ENCODE data around the gene GALNT13.
A peak's percentile ranks its signal among the peaks of the same experiment; 100 is the strongest.

The GALNT13 gene

DNA sequence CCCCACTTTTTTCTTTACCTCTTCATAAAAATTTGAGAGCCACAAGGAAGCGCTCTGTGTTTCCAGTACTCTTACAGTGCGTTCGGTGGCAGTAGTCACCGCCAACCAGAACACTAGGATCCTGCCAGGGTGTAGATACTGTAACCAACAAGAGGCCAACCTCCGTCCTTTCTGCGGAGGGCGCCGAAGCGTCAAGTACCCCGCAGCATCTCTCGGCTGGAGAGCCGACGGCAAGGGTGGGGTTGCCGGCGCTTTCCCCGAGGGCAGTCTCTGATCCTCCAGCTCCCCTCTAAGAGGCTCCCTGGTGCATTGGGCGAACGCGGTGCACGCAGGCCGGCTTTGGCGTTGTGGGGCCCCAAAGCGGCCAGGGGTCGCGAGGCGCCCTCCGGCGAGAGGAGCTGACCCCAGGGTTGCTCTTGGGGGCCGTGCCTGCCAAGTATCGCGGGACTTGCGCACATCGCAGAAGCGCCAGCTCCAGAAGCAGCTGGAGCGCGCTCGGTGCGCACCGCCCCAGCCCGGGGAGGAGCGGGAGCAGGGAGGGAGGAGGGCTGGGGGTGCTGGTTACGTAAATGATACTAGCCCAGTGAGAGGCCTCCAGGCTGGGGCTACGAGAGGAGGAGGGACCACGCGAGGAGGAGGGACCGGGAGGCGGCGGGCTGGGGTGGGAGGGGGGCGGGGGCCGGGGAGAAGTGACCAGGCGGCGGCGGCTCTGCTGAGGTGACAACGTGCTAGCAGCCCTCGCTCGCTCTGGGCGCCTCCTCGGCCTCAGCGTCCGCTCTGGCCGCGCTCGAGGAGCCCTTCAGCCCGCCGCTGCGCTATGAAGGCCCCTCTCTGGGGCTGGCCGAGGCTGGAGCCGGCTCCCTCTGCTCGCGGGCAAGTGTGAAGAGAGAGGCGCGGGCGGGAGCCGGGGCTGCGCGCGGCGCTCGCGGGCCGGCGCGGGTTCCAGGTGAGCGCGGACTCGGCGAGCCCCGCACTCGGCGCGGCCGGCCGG is at the start of gene GALNT13:
TSS of gene GALNT13 (plus strand) at position 692 of the 991 bp plus-strand sequence.
- peak; percentile 83 to 91 for DNase-seq (ENCODE audit: low spot score in 2 of 2)
- H3K36me3 ChIP-seq (replicated peaks), result no peaks in the 10 kb centered on the region
- H3K4me1 ChIP-seq, result no peaks in the 10 kb centered on the region
- in situ Hi-C loops (cut with MboI; ENCODE audit: low sequenced_read_pairs), result no loop called here
- H3K4me3 ChIP-seq, result peak within 1 kb of the TSS; percentile 46
- no peaks in the 10 kb centered on the region for H3K27me3 ChIP-seq (ENCODE audit: low read depth)
- H3K9me3 ChIP-seq, result no peaks in the 10 kb centered on the region

DNA sequence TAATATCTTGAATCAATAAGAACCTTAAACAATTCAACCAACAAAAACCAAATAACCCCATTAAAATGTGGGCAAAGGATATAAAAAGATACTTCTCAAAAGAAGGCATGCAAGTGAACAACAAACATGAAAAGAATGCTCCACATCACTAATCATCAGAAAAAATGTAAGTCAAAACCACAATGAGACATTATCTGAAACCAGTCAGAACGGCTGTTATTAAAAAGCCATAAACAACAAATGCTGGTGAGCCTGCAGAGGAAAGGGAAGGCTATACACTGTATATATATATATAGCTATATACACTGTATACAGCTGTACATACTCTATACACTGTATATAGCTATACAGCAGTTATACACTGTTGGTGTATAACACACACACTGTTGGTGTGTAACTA is 47.8 kb upstream of the GALNT13 start:
- no peaks in the 10 kb centered on the region for H3K27me3 ChIP-seq (ENCODE audit: low read depth)
- in situ Hi-C loops (cut with MboI; ENCODE audit: low sequenced_read_pairs), result no loop called here
- no peaks in the 10 kb centered on the region for H3K9me3 ChIP-seq
- no peak overlapping the region for H3K4me3 ChIP-seq
- H3K4me1 ChIP-seq, result no peaks in the 10 kb centered on the region
- no peak for DNase-seq (ENCODE audit: low spot score in 2 of 2)
- H3K36me3 ChIP-seq (replicated peaks), result no peaks in the 10 kb centered on the region

DNA sequence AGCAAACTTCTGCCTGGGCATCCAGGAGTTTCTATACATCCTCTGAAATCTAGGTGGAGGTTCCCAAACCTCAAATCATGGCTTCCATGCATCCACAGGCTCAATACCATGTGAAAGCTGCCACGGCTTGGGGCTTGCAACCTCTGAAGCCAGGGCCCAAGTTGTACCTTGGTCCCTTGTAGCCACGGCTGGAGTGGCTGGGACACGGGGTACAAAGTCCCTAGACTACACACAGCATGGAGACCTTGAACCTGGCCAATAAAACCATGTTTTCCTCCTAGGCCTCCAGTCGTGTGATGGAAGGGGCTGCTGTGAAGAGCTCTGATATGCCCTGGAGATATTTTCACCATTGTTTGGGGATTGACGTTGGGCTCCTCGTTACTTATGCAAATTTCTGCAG is 43.4 kb upstream of the GALNT13 start:
- Histone ChIP-seq H3K9me3 (no peaks in the 10 kb centered on the region), H3K27me3 (ENCODE audit: low read depth) (no peaks in the 10 kb centered on the region), H3K36me3 (replicated peaks) (no peaks in the 10 kb centered on the region), H3K4me1 (no peaks in the 10 kb centered on the region), H3K4me3 (no peak overlapping the region)
- DNase-seq (ENCODE audit: low spot score in 2 of 2), result no peak
- in situ Hi-C loops (cut with MboI; ENCODE audit: low sequenced_read_pairs), result no loop called here

DNA sequence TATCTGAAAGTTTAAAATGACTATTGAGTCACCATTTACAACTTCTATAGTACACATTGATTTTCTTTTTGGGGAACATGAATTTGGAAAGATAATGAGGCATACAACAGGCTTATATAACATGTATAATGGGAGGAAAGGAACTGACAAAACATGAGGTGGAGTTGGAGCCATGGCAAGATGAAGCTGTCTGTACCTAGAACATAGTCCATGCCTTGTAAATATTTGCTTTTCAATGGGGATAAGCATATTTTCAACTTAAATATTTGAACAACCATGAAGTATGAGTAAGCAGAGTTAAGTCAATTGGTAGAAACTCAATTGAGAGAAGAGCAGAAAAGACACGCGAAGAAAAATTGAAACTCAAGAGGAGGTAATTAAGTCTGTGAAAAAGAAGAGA is 37.1 kb upstream of the GALNT13 start:
- Histone ChIP-seq H3K36me3 (replicated peaks) (no peaks in the 10 kb centered on the region), H3K4me1 (no peaks in the 10 kb centered on the region), H3K9me3 (no peaks in the 10 kb centered on the region), H3K4me3 (no peak overlapping the region), H3K27me3 (ENCODE audit: low read depth) (no peaks in the 10 kb centered on the region)
- DNase-seq (ENCODE audit: low spot score in 2 of 2), result no peak
- in situ Hi-C loops (cut with MboI; ENCODE audit: low sequenced_read_pairs), result no loop called here

DNA sequence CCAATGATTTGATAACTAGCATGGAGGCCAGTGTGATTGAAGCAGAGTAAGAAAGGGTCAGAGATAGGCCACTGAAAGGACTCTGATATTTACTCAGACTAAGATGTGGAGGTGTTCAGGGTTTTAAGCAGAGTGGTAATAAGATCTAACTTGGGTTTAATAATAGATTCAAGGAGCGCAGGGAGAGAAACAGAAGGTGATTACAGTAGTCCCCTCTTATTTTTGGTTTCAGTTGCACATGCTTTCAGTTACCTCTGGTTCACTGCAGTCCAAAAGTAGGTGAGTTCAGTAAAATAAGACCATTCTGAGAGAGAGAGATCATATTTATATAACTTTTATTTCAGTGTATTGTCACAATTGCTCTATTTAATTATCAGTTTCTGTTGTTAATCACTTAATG is 13.5 kb upstream of the GALNT13 start:
- no peak for DNase-seq (ENCODE audit: low spot score in 2 of 2)
- H3K4me3 ChIP-seq, result no peak overlapping the region
- in situ Hi-C loops (cut with MboI; ENCODE audit: low sequenced_read_pairs), result no loop called here
- H3K4me1 ChIP-seq, result no peaks in the 10 kb centered on the region
- H3K27me3 ChIP-seq (ENCODE audit: low read depth), result no peaks in the 10 kb centered on the region; the same call in 1 of the 2 replicates
- H3K36me3 ChIP-seq (replicated peaks), result no peaks in the 10 kb centered on the region
- no peaks in the 10 kb centered on the region for H3K9me3 ChIP-seq

DNA sequence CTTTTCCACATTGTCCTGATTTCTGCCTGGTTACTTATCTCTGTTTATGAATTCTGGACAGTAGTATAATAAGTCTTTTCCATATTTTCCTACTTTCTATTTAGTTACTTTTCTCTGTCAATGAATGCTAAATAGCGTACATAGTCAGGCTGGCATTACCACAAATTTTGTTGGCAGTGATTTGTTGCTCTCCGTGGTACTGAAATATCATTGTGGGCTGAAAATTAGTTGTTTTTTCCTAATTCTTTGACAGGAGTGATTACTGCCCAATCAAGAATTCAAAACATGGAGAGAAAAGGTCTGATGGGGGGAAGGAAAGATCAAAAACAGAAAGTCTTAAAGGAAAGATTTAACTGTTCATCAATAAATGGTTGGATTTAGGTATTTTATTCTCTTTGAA is 7.7 kb upstream of the GALNT13 start:
- no peak for DNase-seq (ENCODE audit: low spot score in 2 of 2)
- Histone ChIP-seq H3K4me3 (no peak overlapping the region), H3K27me3 (ENCODE audit: low read depth) (no peaks in the 10 kb centered on the region; the same call in 1 of the 2 replicates), H3K36me3 (replicated peaks) (no peaks in the 10 kb centered on the region), H3K9me3 (no peaks in the 10 kb centered on the region), H3K4me1 (no peaks in the 10 kb centered on the region)
- in situ Hi-C loops (cut with MboI; ENCODE audit: low sequenced_read_pairs), result no loop called here

DNA sequence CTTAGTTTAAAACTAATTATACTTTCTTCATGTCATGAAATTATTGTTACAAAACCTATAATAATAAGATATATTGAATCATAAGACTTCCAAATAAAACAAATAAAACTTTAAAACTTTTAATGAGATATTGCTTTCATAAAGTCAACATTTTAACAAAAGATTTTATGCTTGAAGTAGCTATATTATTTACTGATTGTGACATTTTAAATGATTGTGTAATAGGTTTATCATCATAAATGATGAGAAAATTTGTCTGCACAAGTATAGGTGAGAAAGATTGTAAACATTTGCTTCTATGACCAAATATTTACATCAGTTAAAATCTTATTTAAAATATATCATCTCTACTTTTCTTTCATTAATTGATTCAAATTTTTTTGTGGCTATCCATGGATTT is 5.1 kb upstream of the GALNT13 start:
- in situ Hi-C loops (cut with MboI; ENCODE audit: low sequenced_read_pairs), result no loop called here

DNA sequence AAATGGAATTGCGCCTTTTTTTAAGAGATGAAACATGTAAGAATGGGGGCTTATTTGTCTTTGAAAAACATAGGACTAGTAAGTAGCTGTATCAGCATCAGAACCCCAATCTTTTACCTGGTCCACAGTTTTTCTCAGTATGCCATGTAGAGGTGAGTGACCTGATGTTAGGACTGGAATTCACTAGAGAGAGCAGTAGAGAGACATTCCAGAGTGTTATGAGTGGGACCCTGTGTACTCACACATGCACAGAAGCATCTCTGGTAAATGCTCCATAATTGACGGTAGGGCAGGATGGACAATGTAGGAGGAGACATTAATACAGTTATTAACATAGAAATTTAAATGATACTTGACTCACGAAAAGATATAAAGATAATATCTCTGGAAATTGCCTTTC is 1.4 kb upstream of the GALNT13 start:
- Histone ChIP-seq H3K4me3 (no peak overlapping the region), H3K9me3 (no peaks in the 10 kb centered on the region), H3K36me3 (replicated peaks) (no peaks in the 10 kb centered on the region), H3K27me3 (ENCODE audit: low read depth) (no peaks in the 10 kb centered on the region), H3K4me1 (no peaks in the 10 kb centered on the region)
- in situ Hi-C loops (cut with MboI; ENCODE audit: low sequenced_read_pairs), result no loop called here
- peak in 1 of 2 experiments; percentile 51 for DNase-seq (ENCODE audit: low spot score in 2 of 2)

More for the DNA sequence above, 5.1 kb upstream of the GALNT13 start:
- DNase-seq (ENCODE audit: low spot score in 2 of 2), result no peak
- Histone ChIP-seq H3K36me3 (replicated peaks) (no peaks in the 10 kb centered on the region), H3K4me3 (no peak overlapping the region), H3K4me1 (no peaks in the 10 kb centered on the region), H3K27me3 (ENCODE audit: low read depth) (no peaks in the 10 kb centered on the region), H3K9me3 (no peaks in the 10 kb centered on the region)

DNA sequence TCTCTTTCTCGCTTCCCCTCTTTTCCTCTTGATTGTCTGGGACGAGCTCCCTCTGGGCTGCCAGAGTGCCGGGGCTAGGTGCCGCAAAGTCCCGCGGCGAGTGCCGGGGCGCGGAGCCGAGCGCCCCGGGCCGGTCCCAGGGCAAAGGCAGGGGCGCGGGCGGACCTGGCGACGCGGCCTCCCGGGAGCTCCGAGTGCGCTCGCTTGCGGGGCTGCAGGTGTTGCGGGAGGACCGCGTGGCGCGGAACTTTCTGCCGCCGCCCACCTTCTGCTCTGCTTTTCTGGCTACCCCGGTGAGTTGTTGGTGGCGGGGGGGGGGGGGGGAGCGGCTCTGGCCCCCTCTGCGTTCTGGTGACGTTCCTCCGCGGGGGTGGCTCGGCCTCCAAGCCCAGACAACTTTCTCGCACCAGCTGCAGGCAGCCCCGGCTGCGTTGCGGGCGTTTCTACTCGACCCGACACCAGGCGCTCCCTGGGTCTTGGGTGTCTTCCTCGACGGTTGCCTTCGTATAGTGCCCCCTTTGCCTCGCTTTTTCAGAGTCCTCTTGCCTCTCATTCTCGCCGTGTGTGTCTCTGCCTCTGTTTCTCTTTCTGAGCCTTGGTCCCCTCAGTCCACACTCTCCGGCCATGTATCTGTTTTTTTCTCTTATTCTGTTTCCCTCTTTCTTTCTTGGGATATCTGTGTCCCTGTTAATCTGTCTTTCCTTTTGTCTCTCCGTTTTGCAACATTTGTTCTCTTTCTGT is 759 bp downstream of the GALNT13 start:
- peak overlapping the region; percentile 46 for H3K4me3 ChIP-seq

DNA sequence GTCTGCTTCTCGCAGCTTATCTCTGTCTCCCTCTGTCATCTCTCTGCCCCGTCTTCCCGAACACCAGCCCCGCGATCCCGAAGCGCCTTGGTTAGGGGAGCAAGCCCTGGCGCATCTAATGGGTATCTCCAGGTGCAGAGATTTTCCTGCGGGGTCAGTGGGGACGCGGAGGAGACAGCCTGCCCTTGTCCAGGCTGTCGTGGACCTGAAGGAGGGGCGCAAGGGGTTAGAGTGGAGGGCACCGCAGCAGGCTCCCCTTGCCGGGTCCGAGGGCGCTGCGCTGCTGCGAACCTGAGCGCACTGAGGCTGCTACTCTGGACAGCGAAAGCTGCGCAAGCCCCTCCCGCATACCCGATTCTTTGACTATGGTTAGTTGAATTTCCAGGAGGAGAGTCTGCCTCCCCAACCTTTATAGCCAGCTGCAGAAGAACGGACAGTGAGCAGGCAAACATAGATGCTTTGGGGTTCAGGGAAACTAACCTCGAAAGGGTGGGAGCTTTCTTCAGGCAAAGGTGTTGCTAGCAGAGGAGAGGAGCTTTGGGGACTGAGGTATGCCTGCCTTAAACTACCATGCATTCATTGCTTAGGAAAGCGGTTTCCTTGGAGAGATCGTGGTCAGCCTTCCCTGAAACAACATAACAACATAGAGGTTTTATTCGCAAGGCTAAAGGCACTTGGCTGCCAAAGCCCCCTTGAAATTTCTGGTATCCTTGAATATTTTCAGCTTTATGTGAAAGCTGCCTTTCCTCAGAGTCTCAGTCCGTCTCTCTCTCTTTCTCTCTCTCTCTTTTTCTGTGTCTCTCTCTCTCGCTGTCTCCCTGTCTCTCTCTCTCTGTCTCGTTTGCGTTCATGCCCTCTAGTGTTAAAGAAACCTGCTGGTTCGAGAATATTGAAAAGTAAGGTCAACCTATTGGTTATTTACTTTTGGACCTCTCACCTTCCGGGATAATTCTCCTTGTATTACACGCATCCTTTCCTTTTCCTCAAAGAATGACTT is 1.6 kb downstream of the GALNT13 start:
- Histone ChIP-seq H3K36me3 (replicated peaks) (no peaks in the 10 kb centered on the region), H3K27me3 (ENCODE audit: low read depth) (no peaks in the 10 kb centered on the region), H3K9me3 (no peaks in the 10 kb centered on the region), H3K4me1 (no peaks in the 10 kb centered on the region), H3K4me3 (peak overlapping the region; percentile 46)
- peak; percentile 10 to 58 for DNase-seq (ENCODE audit: low spot score in 2 of 2)
- in situ Hi-C loops (cut with MboI; ENCODE audit: low sequenced_read_pairs), result no loop called here

More for the DNA sequence above, 759 bp downstream of the GALNT13 start:
- Histone ChIP-seq H3K4me1 (no peaks in the 10 kb centered on the region), H3K9me3 (no peaks in the 10 kb centered on the region), H3K36me3 (replicated peaks) (no peaks in the 10 kb centered on the region), H3K27me3 (ENCODE audit: low read depth) (no peaks in the 10 kb centered on the region)
- peak; percentile 8 to 49 for DNase-seq (ENCODE audit: low spot score in 2 of 2)
- in situ Hi-C loops (cut with MboI; ENCODE audit: low sequenced_read_pairs), result no loop called here

DNA sequence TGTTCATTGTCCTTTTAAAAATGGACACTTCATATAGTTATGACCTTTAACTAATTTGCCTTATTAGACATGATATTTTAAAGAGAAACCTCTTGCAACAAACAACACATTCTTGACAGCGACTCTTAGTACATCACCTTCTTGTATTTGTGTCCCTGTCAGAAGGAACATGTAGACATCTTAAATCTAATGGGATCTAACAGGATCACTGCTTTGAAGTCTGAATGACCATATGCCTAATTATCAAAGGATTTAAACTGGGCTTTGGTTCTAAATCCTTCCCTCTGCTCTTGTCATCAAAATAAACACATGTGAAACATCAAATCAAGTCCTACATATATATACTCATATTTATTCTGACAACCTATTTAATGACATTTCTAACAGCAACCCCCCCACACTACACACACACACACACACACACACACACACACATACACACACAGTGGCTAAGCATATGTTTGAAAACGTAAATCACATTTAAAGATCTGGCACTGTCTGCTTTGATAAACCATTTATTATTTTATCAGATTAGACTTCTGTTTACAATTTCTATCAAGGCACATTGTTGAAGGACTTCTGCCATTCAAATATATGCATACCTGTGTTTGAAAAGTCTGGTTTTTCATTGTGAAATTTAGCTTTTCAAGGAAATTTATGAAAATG is 4.2 kb downstream of the GALNT13 start:
- DNase-seq (ENCODE audit: low spot score in 2 of 2), result no peak
- H3K27me3 ChIP-seq (ENCODE audit: low read depth), result no peaks in the 10 kb centered on the region
- H3K9me3 ChIP-seq, result no peaks in the 10 kb centered on the region
- no peaks in the 10 kb centered on the region for H3K4me1 ChIP-seq
- in situ Hi-C loops (cut with MboI; ENCODE audit: low sequenced_read_pairs), result no loop called here
- H3K4me3 ChIP-seq, result no peak overlapping the region
- H3K36me3 ChIP-seq (replicated peaks), result no peaks in the 10 kb centered on the region

DNA sequence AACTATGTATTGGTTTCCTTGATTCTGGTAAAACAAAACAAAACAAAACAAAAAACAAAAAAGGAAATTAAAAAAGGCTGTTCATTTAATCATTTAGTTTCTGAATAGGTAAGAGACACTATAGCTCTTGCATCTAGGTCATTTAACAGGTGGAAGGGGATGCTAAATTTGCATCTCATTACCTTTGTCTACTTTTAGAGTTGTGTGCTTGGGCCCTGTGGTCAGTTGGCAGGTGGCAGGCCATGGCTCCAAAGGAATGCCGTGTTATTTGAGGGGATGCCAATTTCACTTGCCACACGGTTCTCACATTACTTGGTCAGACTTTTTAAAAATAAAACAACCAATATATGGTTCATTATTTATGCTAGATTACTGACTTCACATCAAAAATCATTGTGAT is 9.2 kb downstream of the GALNT13 start:
- Histone ChIP-seq H3K27me3 (ENCODE audit: low read depth) (no peaks in the 10 kb centered on the region), H3K4me1 (no peaks in the 10 kb centered on the region), H3K36me3 (replicated peaks) (no peaks in the 10 kb centered on the region), H3K9me3 (no peaks in the 10 kb centered on the region), H3K4me3 (no peak overlapping the region)
- in situ Hi-C loops (cut with MboI; ENCODE audit: low sequenced_read_pairs), result no loop called here
- DNase-seq (ENCODE audit: low spot score in 2 of 2), result no peak

DNA sequence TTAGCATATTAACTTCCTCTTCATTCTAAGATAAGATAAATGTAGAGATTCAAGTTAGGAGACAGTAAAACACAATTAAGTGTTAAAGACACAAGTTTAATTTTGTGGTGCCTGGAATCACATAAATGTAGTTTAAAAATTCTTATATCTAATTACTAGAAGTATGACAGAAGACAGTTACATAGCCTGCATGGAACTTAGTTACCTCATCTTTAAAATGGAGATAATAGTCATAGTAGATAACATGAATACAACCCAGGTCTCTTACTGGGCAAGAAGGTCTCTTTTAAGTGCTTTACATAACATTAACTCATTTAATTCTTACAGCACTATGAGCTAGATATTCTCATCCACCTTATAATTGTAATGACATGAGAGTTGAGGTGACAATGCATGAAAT is 15.1 kb downstream of the GALNT13 start:
- DNase-seq (ENCODE audit: low spot score in 2 of 2), result no peak
- H3K4me1 ChIP-seq, result no peaks in the 10 kb centered on the region
- no peak overlapping the region for H3K4me3 ChIP-seq
- H3K36me3 ChIP-seq (replicated peaks), result no peaks in the 10 kb centered on the region
- no peaks in the 10 kb centered on the region for H3K27me3 ChIP-seq (ENCODE audit: low read depth)
- no peaks in the 10 kb centered on the region for H3K9me3 ChIP-seq
- in situ Hi-C loops (cut with MboI; ENCODE audit: low sequenced_read_pairs), result no loop called here

Measured in HAP-1 (cell line).